Stimulated activated CD4-positive, alpha-beta T cell treated with anti-CD3 and anti-CD28 coated beads, Interleukin-1b, Interleukin-23, amount 100 ng/mL, for 24 hours (primary cell): ENCODE data around the gene ULK4.
"Not testable (repeated sequence)": the region's sequence is repeated elsewhere in the genome, so short reads cannot be mapped to it uniquely, and the experiment has no call there.

Source experiments
- DNase-seq, 4 experiments: peaks; one replicate each; pipeline ENCODE4 v3.0.0-alpha.2; 2020; ENCODE audit warnings: low read depth in 4 of 4, low spot score in 1 of 4

Gene ULK4

DNA sequence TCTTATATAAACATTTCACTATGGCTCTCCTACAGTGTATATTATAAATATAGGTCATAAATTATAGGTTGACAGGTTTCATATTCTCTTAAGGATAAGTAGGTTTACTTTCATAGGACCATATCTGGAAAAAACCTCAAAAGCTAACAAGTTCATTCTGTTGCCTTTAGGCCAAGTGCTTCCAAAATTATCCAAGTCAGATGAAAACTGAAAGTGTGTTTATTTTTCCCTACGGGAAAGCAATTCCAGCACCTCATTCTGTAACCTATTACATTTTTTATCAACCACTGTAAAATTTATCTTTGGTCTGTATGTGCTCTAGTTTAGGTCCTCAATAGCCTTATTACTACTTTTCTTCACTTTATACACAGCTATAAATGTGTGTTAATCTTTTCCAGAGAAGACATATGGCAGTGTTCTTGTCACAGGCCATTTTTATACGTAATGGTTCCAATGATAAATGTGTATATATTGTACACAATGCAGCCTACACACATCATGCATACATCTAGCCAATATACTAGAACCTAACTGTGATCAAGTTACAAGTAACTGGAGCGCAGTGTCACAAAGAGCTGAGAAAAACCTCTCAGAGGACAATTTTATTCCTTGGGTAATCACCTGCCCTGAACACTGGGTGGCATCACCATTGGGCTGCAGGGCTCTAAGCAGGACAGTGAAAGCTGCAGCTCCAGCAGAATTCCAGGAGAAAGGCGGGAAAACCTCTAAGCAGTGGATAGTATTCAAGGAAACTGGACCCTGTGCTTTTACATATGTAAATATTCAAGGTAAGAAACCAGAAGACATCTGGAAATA lies 511.3 kb downstream of the ULK4 start:
- no peak for DNase-seq

GRCh38 chr3:41448396-41448795 lies 513.5 kb downstream of the ULK4 start:
- no peak for DNase-seq

GRCh38 chr3:41447701-41448100 lies 514.2 kb downstream of the ULK4 start:
- DNase-seq, result no peak

GRCh38 chr3:41446316-41446715 lies 515.6 kb downstream of the ULK4 start:
- DNase-seq, result not testable (repeated sequence)

DNA sequence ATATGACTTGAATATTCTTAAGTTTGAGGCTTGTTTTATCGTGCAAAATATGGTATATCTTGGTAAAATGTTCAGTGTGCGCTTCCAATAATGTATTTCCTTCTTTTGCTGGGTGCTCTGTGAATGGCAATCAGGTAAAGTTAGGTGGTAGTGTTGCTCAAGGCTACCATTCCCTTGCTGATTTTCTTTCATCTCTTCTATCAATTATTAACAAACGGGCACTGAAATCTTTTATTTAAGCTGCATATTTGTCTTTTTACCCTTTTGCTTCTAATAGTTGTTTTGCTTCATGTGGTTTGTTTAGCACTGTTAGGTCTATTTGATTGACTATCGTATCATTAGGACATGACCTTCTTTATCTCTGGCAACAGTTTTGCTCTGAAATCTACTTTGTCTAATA lies 520.3 kb downstream of the ULK4 start:
- no peak for DNase-seq

DNA sequence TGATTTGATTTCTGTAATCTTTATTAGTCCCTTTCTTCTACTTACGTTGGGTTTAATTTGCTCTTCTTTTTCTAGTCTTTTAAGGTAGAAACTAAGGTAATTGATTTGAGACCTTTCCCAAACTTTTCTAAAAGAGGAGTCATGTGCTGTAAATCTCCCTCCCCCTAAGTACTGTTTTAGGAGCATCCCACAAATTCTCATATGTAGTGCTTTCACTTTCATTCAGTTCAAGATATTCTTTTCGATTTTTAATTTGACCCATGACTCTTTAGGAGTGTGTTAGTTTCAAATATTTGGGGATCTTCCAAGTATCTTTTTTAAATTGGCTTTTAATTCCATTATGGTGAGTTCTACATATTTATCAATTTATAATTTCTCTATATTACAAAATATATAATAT lies 520.8 kb downstream of the ULK4 start:
- no peak for DNase-seq

DNA sequence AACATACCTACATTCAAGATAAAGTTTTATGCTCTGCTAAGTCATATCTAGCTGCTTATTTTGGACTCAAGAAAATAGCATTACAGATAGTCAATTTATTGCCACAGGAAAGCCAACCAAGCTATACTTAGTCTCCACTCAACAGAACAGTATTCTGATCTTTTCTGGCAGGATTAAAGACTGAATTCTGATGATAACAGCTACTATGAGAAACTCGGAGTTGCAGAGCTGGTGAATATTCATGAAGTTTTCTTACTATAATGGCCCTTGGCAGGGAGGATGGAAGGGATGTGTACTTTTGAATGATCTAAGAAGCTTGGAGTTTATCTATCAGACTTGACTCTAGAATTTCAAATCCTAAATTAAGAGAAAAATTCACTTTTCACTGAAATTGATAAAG lies 524.9 kb downstream of the ULK4 start:
- no peak for DNase-seq

DNA sequence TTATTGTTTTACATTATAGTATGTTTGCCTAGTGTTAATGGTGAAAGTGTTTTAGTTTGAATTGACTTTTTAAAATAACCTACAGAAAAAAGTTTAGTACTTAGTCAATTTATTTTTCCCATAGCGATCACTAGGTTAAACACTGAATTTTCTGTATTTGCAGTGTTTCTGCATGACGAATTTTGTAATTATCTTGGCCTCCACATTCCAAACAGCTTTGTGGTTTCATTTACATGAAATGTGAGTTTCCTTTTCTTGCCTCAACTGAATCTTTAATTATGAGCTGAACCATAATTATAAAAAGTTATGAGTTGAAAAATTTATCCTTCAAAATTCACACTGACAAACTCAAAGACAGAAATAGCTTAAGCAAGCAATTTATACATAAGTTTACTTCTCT lies 527.1 kb downstream of the ULK4 start:
- no peak for DNase-seq

DNA sequence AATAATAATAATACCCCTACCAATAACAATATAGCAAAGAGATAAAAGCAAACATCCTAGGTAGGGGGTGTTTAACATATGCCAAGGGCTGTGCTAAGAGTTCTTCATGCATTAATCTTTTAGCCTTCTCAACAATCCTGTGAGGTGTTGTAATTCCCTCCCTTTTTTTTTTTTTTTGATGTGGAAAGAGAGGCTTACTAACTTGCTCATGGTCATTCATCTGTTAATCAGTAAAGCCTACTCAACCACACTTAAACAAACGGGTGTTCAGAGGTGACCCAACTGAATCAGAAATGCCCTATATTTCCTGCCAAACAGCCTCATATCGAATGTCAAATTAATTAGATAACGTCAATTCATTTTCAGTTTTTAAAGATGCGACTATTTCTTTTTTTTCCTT lies 530.5 kb downstream of the ULK4 start:
- DNase-seq, result no peak

DNA sequence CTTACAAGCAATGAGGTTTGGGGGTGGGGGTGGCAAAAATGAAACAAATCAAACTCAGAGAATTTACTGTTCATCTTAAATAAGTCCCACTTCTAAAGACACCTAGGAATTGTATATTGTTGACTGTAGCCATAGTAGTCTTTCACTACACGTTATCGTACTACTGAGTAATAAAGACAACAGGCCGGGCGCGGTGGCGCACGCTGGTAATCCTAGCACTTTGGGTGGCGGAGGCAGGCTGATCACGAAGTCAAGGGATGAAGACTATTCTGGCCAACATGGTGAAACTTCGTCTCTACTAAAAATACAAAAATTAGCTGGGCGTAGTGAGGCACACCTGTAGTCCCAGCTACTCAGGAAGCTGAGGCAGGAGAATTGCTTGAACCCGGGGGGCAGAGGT lies 531.0 kb downstream of the ULK4 start:
- no peak for DNase-seq

GRCh38 chr3:41430391-41430790 lies 531.5 kb downstream of the ULK4 start:
- no peak for DNase-seq

DNA sequence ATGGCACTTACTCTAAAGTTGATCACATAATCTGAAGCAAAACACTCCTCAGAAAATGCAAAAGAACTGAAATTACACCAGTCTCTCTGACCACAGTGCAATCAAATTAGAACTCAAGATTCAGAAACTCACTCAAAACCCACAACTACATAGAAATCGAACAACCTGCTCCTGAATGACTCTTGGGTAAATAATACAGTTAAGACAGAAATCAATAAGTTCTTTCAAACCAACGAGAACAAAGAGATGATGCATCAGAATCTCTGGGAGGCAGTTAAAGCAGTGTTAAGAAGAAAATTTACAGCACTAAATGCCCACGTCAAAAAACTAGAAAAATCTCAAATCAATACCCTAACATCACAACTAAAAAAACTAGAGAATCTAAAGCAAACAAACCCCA lies 535.4 kb downstream of the ULK4 start:
- no peak for DNase-seq

DNA sequence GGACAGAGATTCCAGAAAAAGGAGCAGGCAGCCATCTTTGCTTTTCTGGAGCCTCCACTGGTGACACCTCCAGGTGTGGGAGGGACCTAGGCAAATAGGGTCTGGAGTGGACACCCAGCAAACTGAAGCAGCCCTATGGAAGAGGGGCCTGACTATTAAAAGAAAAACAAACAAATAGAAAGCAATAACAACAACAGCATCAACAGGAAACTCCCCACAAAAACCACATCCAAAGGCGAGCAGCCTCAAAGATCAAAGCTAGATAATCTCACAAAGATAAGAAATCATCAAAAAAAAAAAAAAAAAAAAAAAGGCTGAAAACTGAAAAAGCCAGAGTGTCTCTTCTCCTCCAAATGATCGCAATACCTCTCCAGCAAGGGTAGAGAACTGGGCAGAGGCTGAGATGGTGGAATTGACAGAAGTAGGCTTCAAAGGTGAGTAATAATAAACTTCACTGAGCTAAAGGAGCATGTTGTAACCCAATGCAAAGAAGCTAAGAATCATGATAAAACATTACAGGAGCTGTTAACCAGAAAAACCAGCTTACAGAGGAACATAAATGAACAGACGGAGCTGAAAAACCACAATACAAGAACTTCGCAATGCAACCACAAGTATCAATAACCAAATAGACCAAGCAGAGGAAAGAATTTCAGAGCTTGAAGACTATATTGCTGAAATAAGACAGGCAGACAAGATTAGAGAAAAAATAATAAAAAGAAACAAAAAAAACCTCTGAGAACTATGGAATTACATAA lies 537.2 kb downstream of the ULK4 start:
- DNase-seq, result no peak

DNA sequence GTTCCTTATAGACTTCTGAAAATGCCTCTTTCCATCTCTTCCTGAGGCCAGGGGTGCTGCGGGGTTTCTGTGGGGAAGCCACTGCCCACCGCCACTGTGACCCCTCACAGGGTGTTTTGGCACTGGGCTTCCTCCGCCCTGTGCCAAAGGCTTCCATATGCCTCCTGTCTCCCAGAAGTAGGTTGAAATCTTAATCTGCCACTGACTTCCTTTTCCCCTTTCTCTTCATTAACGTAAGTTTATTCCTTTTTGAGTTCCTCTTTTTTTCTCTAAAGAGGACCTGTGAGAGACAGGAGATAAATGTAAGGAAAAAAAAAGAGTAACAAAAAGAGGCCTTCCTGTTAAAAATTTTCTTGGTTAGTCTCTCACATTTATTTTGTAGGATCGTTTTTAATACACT lies 542.1 kb downstream of the ULK4 start:
- DNase-seq, result no peak

- DNase-seq, result no peak
Observed at GRCh38 chr3:41418961-41419691, 542.8 kb downstream of the ULK4 start.

DNA sequence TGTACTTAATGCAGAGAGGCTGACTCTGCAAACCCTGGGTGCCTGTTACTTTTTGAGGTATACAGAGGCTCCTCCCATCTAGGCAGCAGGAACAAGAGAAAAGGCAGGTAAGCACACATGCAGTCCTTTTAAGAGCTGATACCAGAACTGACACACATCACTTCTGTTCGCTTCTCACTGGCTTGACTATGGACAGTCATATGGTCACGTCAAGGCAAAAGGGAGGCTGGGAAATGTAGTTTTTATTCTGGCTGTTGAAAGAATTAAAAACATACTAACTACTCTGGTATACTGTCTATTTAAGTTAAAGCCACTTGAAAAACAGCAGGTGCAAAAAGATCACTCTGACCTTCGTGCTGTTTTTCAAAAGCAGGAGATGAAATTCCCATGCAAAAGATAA lies 544.3 kb downstream of the ULK4 start:
- no peak for DNase-seq

DNA sequence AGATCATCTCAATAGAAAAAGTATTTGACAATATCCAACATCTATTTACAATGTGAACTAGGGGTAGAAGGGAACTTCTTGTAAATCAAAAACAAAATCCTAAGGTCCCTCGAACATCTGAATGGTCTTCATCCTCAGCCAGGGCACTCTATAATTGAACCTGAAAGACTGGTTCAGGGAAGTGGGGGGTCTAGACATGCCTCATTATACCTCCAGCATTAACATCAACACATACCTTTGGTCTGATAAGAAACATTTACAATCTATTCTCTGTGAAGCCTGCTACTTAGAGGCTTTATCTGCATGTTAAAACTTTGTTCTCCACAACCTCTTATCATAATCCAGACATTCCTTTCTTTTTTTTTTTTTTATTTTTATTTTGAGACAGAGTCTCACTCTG lies 550.8 kb downstream of the ULK4 start:
- no peak for DNase-seq

- DNase-seq, result no peak
Observed at GRCh38 chr3:41405466-41405865, 556.4 kb downstream of the ULK4 start.

DNA sequence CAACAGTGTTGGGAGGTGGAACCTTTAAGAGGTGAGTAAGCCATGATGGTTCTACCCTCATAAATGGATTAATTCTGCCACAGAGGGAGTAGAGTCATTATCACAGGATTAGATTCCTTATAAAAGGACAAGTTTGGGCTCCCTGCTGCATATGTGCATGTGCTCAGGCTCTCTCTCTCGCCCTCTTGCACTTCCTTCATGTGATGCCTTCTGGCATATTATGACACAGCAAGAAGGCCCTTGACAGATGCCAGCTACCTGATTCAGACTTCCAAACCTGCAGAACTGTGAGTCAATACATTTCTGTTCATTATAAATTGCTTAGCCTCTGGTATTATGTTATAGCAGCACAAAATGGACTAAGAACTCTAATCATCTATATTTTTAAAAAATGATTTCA lies 557.3 kb downstream of the ULK4 start:
- DNase-seq, result no peak

GRCh38 chr3:41394896-41395295 lies 567.0 kb downstream of the ULK4 start:
- DNase-seq, result no peak

- not testable (repeated sequence) for DNase-seq
Observed at GRCh38 chr3:41370765-41371535, 591.0 kb downstream of the ULK4 start.
